ENCODE results near the gene DCBLD2. TPM values are rescaled to one million over a fixed set of nuclear protein-coding genes. Genes with fewer than 3 reads are reported as not detected.

The DCBLD2 gene
- polyA plus RNA-seq, 3 donors = 0.17 to 1.1 (median 0.45) TPM

- Histone ChIP-seq H3K79me2 (ENCODE audit: insufficient read depth, low read length) (no peaks in the 10 kb centered on the region), H3K9ac (ENCODE audit: insufficient read depth, low read length, poor library complexity, severe bottlenecking) (no peak overlapping the region), H4K20me1 (ENCODE audit: insufficient read depth, low read length) (no peaks in the 10 kb centered on the region), H2AFZ (ENCODE audit: insufficient read depth, low read depth, low read length, poor library complexity, severe bottlenecking) (no peak overlapping the region), H3K27ac (ENCODE audit: low read depth in 1 of 2, low read length in 2 of 2) (no peak overlapping the region), H3K36me3 (replicated peaks in 1 of 2; ENCODE audit: control insufficient read depth in 1 of 2, insufficient read depth in 2 of 2, low read length in 2 of 2) (no peaks in the 10 kb centered on the region), H3K4me2 (replicated peaks; ENCODE audit: extremely low read depth, low read length, poor library complexity, severe bottlenecking) (no peak overlapping the region), H3K9me3 (replicated peaks in 1 of 2; ENCODE audit: control insufficient read depth in 1 of 2, insufficient read depth in 1 of 2, low read length in 2 of 2) (peaks cover 11 to 20% of the 10 kb centered on the region in 2 donors), H3K27me3 (ENCODE audit: control insufficient read depth in 2 of 2, insufficient read depth in 2 of 2, low read length in 2 of 2) (no peaks in the 10 kb centered on the region), H3K4me1 (ENCODE audit: control insufficient read depth in 1 of 2, insufficient read depth in 2 of 2, low read length in 2 of 2) (no peaks in the 10 kb centered on the region), H3K4me3 (replicated peaks in 1 of 3; ENCODE audit: low read depth in 2 of 3, low read length in 3 of 3) (no peak overlapping the region)
- H3K4me1 Mint-ChIP-seq = no peaks in the 10 kb centered on the region
- intact Hi-C loops (cut with micrococcal nuclease) = no loop called here
- DNase-seq = no peak
- H3K27ac Mint-ChIP-seq = no peak overlapping the region
- peaks cover 0 to 1% (median 0%) of the 10 kb centered on the region in 3 donors for H3K27me3 Mint-ChIP-seq (ENCODE audit: low read depth in 3 of 3)
- TF ChIP-seq, protein P1, sequence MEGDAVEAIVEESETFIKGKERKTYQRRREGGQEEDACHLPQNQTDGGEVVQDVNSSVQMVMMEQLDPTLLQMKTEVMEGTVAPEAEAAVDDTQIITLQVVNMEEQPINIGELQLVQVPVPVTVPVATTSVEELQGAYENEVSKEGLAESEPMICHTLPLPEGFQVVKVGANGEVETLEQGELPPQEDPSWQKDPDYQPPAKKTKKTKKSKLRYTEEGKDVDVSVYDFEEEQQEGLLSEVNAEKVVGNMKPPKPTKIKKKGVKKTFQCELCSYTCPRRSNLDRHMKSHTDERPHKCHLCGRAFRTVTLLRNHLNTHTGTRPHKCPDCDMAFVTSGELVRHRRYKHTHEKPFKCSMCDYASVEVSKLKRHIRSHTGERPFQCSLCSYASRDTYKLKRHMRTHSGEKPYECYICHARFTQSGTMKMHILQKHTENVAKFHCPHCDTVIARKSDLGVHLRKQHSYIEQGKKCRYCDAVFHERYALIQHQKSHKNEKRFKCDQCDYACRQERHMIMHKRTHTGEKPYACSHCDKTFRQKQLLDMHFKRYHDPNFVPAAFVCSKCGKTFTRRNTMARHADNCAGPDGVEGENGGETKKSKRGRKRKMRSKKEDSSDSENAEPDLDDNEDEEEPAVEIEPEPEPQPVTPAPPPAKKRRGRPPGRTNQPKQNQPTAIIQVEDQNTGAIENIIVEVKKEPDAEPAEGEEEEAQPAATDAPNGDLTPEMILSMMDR (IDR thresholded peaks at IDR 0.05) = no peak
- H3K9me3 Mint-ChIP-seq = peaks cover 17 to 33% (median 29%) of the 10 kb centered on the region in 7 donors
- WGBS (ENCODE audit: insufficient coverage) = 100% methylated on average over 1 of the region's 1 CpG
- no peak overlapping the region for H3K4me3 Mint-ChIP-seq
- H3K36me3 Mint-ChIP-seq = peaks cover 0 to 7% of the 10 kb centered on the region in 2 donors
Observed at GRCh38 chr3:98855806-98856400, 45.6 kb downstream of the DCBLD2 start.

DNA sequence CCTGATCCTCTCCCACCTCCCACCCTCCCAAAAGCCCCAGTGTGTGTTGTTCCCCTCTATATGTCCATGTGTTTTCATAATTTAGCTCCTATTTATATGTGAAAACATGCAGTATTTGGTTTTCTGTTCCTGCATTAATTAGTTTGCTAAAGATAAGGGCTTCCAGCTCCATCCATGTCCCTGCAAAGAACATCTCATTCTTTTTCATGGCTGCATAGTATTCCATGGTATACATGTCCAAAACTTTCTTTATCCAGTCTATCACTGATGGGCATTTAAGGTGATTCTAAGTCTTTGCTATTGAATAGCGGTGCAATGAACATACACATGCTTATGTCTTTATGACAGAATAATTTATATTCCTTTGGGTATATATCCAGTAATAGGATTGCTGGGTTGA lies 53.4 kb downstream of the DCBLD2 start:
- Histone ChIP-seq H3K36me3 (replicated peaks in 1 of 2; ENCODE audit: control insufficient read depth in 1 of 2, insufficient read depth in 2 of 2, low read length in 2 of 2) (no peaks in the 10 kb centered on the region), H3K4me1 (ENCODE audit: control insufficient read depth in 1 of 2, insufficient read depth in 2 of 2, low read length in 2 of 2) (no peaks in the 10 kb centered on the region), H3K27me3 (ENCODE audit: control insufficient read depth in 2 of 2, insufficient read depth in 2 of 2, low read length in 2 of 2) (no peaks in the 10 kb centered on the region), H3K9ac (ENCODE audit: insufficient read depth, low read length, poor library complexity, severe bottlenecking) (no peak overlapping the region), H3K4me3 (replicated peaks in 1 of 3; ENCODE audit: low read depth in 2 of 3, low read length in 3 of 3) (no peak overlapping the region), H4K20me1 (ENCODE audit: insufficient read depth, low read length) (no peaks in the 10 kb centered on the region), H2AFZ (ENCODE audit: insufficient read depth, low read depth, low read length, poor library complexity, severe bottlenecking) (no peak overlapping the region), H3K27ac (ENCODE audit: low read depth in 1 of 2, low read length in 2 of 2) (no peak overlapping the region), H3K9me3 (replicated peaks in 1 of 2; ENCODE audit: control insufficient read depth in 1 of 2, insufficient read depth in 1 of 2, low read length in 2 of 2) (no peaks in the 10 kb centered on the region), H3K79me2 (ENCODE audit: insufficient read depth, low read length) (no peaks in the 10 kb centered on the region), H3K4me2 (replicated peaks; ENCODE audit: extremely low read depth, low read length, poor library complexity, severe bottlenecking) (no peak overlapping the region)
- H3K27me3 Mint-ChIP-seq (ENCODE audit: low read depth in 3 of 3) = no peaks in the 10 kb centered on the region
- TF ChIP-seq, protein P1 (IDR thresholded peaks at IDR 0.05) = no peak
- intact Hi-C loops (cut with micrococcal nuclease) = no loop called here
- no peak overlapping the region for H3K4me3 Mint-ChIP-seq
- peaks cover 0 to 2% (median 0%) of the 10 kb centered on the region in 7 donors for H3K9me3 Mint-ChIP-seq
- H3K36me3 Mint-ChIP-seq = no peaks in the 10 kb centered on the region
- no peak for DNase-seq
- H3K27ac Mint-ChIP-seq = no peak overlapping the region
- no CpG with 5 or more reads among the region's 1 CpG for WGBS (ENCODE audit: insufficient coverage)
- H3K4me1 Mint-ChIP-seq = no peaks in the 10 kb centered on the region

Measured in CD14-positive monocyte (primary cell).